Measurements from ENCODE around the gene TJAP1. TPM values are rescaled to one million over a fixed set of nuclear protein-coding genes. Genes with fewer than 3 reads are reported as not detected.

TJAP1 gene
- total RNA-seq, 6 experiments from 2014 or later = 27.0 to 34.3 (median 30.2) TPM

GRCh38 chr6:43481591-43482236 is 4.3 kb downstream of the TJAP1 start:
- peaks cover 17% of the 10 kb centered on the region for H3K36me3 Mint-ChIP-seq (ENCODE audit: low read depth)
- no peaks in the 10 kb centered on the region for H3K9me3 Mint-ChIP-seq
- peaks cover 3% of the 10 kb centered on the region for H3K27me3 Mint-ChIP-seq (ENCODE audit: insufficient read depth)
- no peak overlapping the region for H3K27ac Mint-ChIP-seq
- no peak for TF ChIP-seq CTCF (IDR thresholded peaks at IDR 0.05)
- H3K4me3 Mint-ChIP-seq = no peak overlapping the region
- no peak for DNase-seq
- peaks cover 46% of the 10 kb centered on the region for H3K4me1 Mint-ChIP-seq (ENCODE audit: low read depth)

- Mint-ChIP-seq H3K9me3 (no peaks in the 10 kb centered on the region), H3K36me3 (ENCODE audit: low read depth) (no peaks in the 10 kb centered on the region), H3K27ac (peak overlapping the region; percentile 81), H3K27me3 (ENCODE audit: insufficient read depth) (peaks cover 3% of the 10 kb centered on the region), H3K4me3 (no peak overlapping the region), H3K4me1 (ENCODE audit: low read depth) (peaks cover 22% of the 10 kb centered on the region)
- TF ChIP-seq CTCF (IDR thresholded peaks at IDR 0.05) = no peak
- DNase-seq = peak; percentile 55
Measured at GRCh38 chr6:43488667-43489276, 11.4 kb downstream of the TJAP1 start.

GRCh38 chr6:43489277-43490072 is 12.1 kb downstream of the TJAP1 start:
- no peak for TF ChIP-seq CTCF (IDR thresholded peaks at IDR 0.05)
- peak overlapping the region; percentile 81; the same call in 1 of the 2 replicates for H3K27ac Mint-ChIP-seq
- no peaks in the 10 kb centered on the region for H3K36me3 Mint-ChIP-seq (ENCODE audit: low read depth)
- H3K4me1 Mint-ChIP-seq (ENCODE audit: low read depth) = peaks cover 29% of the 10 kb centered on the region
- no peak for DNase-seq
- H3K27me3 Mint-ChIP-seq (ENCODE audit: insufficient read depth) = peaks cover 3% of the 10 kb centered on the region
- no peaks in the 10 kb centered on the region for H3K9me3 Mint-ChIP-seq
- H3K4me3 Mint-ChIP-seq = no peak overlapping the region

GRCh38 chr6:43490523-43490939 is 13.2 kb downstream of the TJAP1 start:
- Mint-ChIP-seq H3K9me3 (no peaks in the 10 kb centered on the region), H3K4me1 (ENCODE audit: low read depth) (peaks cover 39% of the 10 kb centered on the region), H3K36me3 (ENCODE audit: low read depth) (peaks cover 9% of the 10 kb centered on the region; the same call in 1 of the 2 replicates), H3K27me3 (ENCODE audit: insufficient read depth) (no peaks in the 10 kb centered on the region; the same call in 1 of the 2 replicates), H3K4me3 (no peak overlapping the region), H3K27ac (peak overlapping the region; percentile 28; the same call in 1 of the 2 replicates)
- no peak for TF ChIP-seq CTCF (IDR thresholded peaks at IDR 0.05)
- no peak for DNase-seq

- DNase-seq = peak; percentile 74
- no peak for TF ChIP-seq CTCF (IDR thresholded peaks at IDR 0.05)
- Mint-ChIP-seq H3K27ac (peak overlapping the region; percentile 77), H3K9me3 (no peaks in the 10 kb centered on the region), H3K27me3 (ENCODE audit: insufficient read depth) (no peaks in the 10 kb centered on the region; the same call in 1 of the 2 replicates), H3K4me1 (ENCODE audit: low read depth) (peaks cover 54% of the 10 kb centered on the region), H3K4me3 (peak overlapping the region; percentile 77), H3K36me3 (ENCODE audit: low read depth) (peaks cover 9% of the 10 kb centered on the region; the same call in 1 of the 2 replicates)
Measured at GRCh38 chr6:43491750-43492661, 14.6 kb downstream of the TJAP1 start.

All from HFFc6 (cell line).